ENCODE measurements around the gene MT4.

MT4 gene

DNA sequence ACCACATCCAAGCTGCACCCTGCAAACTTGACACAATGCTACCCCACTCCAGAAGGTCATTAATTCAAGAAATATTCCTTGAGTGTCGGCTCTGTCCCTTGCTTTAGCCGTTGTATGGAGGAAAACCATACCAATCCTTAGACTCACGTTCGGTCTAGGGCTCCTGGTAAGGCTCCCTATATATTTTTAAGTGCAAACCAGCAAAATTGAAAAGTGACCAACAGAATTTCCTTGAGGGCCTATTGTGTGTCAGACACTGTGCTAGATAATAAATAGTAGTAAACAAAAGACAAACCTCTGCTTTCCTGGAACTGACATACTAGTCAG lies 44.7 kb upstream of the MT4 start:
- POLR2A ChIA-PET: no interaction called here

DNA sequence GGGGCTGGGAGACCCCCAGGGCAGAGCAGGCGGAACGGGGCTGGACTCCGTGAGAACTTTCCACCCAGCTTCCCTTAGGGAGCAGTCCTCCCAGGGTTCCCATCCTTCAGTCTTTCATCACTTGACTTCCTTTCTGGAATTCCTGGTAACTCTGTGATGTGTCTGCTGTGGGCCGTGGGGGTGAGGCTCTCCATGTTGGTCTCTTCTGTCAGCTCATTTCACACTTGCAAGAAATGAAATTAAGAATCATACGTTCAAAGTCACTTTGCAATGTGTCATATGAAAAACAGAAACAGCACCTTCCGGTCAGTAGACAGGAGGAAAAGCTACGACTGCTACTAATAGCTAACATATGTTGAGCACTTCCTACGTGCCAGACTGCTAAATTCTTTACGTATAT lies 39.6 kb upstream of the MT4 start:
- POLR2A ChIA-PET: no interaction called here
- DNase-seq (ENCODE audit: extremely low spot score): no peak
- CTCF ChIA-PET: no interaction called here
- TF ChIP-seq, protein P1, sequence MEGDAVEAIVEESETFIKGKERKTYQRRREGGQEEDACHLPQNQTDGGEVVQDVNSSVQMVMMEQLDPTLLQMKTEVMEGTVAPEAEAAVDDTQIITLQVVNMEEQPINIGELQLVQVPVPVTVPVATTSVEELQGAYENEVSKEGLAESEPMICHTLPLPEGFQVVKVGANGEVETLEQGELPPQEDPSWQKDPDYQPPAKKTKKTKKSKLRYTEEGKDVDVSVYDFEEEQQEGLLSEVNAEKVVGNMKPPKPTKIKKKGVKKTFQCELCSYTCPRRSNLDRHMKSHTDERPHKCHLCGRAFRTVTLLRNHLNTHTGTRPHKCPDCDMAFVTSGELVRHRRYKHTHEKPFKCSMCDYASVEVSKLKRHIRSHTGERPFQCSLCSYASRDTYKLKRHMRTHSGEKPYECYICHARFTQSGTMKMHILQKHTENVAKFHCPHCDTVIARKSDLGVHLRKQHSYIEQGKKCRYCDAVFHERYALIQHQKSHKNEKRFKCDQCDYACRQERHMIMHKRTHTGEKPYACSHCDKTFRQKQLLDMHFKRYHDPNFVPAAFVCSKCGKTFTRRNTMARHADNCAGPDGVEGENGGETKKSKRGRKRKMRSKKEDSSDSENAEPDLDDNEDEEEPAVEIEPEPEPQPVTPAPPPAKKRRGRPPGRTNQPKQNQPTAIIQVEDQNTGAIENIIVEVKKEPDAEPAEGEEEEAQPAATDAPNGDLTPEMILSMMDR (IDR thresholded peaks at IDR 0.05; ENCODE audit: control extremely low read depth, extremely low read depth, low read depth, missing control alignments): no peak

More for the DNA sequence above, 44.7 kb upstream of the MT4 start:
- CTCF ChIA-PET: no interaction called here
- no peak for DNase-seq (ENCODE audit: extremely low spot score)
- TF ChIP-seq, protein P1 (IDR thresholded peaks at IDR 0.05; ENCODE audit: control extremely low read depth, extremely low read depth, low read depth, missing control alignments): no peak

DNA sequence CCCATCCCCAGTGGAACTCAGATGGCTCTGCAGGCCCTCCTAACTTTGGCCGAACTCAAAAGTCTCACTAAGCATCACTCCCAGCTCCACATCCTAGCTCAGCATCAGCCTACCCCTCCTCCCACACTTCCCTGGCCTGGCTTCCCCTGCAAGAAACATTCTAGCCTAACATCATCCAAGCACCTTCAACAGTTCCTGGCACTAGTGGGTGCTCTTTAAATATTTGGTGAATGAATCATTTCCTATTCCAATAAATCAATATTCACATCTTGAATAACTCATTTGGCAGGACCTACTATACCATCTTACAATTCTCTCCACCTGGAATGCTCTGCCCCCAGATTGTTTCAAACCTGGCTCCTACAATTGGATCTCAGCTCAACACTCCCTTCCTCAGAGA lies 34.0 kb upstream of the MT4 start:
- no peak for DNase-seq (ENCODE audit: extremely low spot score)
- ChIA-PET CTCF (interaction anchor here (1.2 kb wide), 1 partner anchor 47 kb away, joined by 3 read pairs; no protein-coding TSS in a partner anchor), POLR2A (interaction anchor here (0.6 kb wide), 1 partner anchor 1205 kb away, joined by 3 read pairs; no protein-coding TSS in a partner anchor)
- TF ChIP-seq, protein P1 (IDR thresholded peaks at IDR 0.05; ENCODE audit: control extremely low read depth, extremely low read depth, low read depth, missing control alignments): no peak

DNA sequence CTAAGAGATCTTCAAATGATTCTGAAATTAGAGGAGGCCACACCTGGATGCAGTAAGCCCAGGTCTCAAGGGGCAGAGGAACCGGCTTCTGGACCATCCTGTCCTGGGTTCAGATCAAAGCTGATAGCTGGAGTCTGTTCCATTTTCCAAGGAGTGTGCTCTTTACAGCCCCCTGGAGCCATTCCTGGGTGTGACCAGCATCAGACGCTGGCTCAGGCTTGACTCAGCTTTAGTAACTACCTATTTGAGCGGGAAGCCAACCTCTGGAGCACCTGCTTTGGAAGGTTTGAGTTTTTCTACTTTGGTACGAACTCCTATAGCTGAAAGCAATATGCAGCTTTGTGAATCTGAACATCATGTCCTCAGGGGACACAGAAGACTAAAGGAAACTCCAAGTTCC lies 32.2 kb upstream of the MT4 start:
- ChIA-PET POLR2A (no interaction called here), CTCF (interaction anchor here (0.9 to 1.4 kb wide), 3 partner anchors 11 to 170 kb away, joined by 3 to 5 read pairs (median 3); no protein-coding TSS in a partner anchor)

DNA sequence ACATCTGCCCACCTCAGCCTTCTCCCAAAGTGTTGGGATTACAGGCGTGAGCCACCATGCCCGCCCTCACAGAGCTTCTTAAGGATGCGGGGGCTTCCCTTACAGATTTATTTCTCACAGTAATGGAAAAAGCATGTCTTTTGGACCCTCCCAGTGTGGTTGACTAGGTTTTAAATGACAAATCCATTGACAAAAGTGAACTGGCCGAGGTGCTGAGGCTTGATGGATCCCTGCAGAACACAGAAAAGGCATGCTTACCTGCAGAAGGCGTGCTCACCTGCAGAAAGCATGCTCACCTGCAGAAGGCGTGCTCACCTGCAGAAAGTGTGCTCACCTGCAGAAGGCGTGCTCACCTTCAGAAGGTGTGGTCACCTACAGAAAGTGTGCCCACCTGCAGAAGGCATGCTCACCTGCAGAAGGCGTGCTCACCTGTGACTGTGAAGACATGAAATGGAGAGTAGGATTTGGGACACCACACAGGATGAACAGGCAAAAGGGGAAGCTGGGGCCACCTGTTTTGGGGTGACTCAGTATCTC lies 30.0 kb upstream of the MT4 start:
- DNase-seq (ENCODE audit: extremely low spot score): no peak
- TF ChIP-seq, protein P1 (IDR thresholded peaks at IDR 0.05; ENCODE audit: control extremely low read depth, extremely low read depth, low read depth, missing control alignments): no peak
- ChIA-PET CTCF (interaction anchor here (1.6 kb wide), 1 partner anchor 27 kb away, joined by 3 read pairs; no protein-coding TSS in a partner anchor), POLR2A (no interaction called here)

More for the DNA sequence above, 32.2 kb upstream of the MT4 start:
- DNase-seq (ENCODE audit: extremely low spot score): no peak
- TF ChIP-seq, protein P1 (IDR thresholded peaks at IDR 0.05; ENCODE audit: control extremely low read depth, extremely low read depth, low read depth, missing control alignments): no peak

DNA sequence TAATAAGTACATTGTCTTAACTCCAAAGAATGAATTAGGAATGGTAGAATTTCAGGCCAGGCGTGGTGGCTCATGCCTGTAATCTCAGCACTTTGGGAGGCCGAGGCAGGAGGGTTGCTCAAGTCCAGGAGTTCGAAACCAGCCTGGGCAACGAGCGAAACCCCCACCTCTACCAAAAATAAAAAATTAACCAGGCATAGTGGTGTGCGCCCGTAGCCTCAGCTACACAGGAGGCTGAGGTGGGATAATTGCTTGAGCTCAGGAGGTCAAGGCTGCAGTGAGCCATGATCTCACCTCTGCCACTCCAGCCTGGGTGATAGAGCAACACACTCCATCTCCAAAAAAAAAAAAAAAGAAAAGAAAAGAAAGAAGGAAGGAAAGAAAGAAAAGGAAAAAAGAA lies 26.5 kb upstream of the MT4 start:
- ChIA-PET CTCF (no interaction called here), POLR2A (no interaction called here)
- no peak for DNase-seq (ENCODE audit: extremely low spot score)
- TF ChIP-seq, protein P1 (IDR thresholded peaks at IDR 0.05; ENCODE audit: control extremely low read depth, extremely low read depth, low read depth, missing control alignments): no peak
